HG02970 (cell line): Measurements from ENCODE around the gene LRRC25.
"Not testable (repeated sequence)": the region's sequence is repeated elsewhere in the genome, so short reads cannot be mapped to it uniquely, and the experiment has no call there.

Experiments used
- ATAC-seq: cut with Tn5 transposase; IDR thresholded peaks from one replicate; pipeline ENCODE4 v1.9.1; 2021; ENCODE audit warnings: mild to moderate bottlenecking, moderate library complexity, moderate number of reproducible peaks; ENCODE audit not compliant: unreplicated experiment, low FRiP score

Gene LRRC25

DNA sequence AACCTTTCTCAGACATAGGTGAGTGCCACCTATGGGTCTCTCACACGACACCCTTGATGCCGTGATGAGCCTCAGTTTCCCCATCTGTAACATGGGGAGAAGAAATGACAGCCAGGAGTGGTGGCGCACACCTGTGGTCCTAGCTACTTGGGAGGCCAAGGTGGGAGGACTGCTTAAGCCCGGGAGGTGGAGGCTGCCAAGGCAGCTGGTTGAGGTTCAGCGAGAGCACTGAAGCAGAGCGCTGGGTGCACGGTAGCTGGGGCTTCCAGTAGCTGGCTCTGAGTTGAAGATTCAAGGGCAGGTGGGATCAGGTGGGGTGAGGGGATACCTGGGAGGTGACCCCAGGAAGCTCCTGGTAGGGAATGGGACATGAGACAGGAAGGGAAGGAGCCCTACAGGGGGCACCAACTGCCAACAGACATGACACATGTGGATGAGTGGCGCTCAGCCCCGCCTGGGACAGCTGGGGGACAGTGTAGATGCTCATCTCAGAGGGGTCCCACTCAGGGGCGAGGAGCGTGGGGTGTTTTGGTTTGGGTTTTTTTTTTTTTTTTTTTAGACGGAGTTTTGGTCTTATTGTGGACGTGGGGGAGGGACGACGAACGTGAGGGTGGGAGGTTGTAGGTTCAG, 15.3 kb upstream of the LRRC25 start:
- ATAC-seq, result no peak

DNA sequence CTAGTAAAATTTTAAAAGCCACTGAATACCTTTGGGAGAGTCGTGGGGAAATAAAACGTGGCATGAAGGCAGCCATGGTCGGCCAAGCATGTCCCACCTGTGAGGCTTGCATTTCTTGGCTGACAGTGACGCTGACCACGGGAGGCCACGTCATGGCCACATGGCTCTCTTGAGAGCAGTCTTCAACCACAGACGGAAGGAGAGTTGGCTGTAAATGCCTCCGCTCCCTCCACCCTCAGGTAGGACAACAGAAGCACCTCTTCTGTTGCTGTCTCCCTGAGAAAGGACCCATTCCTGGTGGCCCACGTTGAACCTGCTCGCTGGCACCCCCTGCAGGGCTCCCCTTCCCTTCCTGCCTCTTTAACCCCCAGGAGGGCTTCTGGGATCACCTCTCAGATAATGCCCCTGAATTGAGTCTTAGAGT, 10.6 kb upstream of the LRRC25 start:
- peak; percentile 64 for ATAC-seq

DNA sequence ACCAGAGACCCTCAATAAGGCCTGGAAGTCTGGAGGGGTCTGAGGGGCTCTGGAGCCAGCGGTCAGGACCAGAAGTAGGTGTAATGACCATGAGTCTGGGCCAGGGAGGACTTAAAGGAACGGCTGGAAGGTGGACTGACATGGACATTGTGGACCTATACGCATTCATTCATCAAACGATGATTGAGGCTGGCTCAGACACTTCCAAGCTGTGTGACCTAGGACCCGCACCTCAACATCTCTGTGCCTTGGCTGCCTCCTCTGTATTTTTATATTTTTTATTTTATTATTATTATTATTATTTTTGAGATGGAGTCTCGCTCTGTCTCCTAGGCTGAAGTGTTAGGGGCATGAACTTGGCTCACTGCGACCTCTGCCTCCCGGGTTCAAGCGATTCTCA, 9.3 kb upstream of the LRRC25 start:
- no peak for ATAC-seq

DNA sequence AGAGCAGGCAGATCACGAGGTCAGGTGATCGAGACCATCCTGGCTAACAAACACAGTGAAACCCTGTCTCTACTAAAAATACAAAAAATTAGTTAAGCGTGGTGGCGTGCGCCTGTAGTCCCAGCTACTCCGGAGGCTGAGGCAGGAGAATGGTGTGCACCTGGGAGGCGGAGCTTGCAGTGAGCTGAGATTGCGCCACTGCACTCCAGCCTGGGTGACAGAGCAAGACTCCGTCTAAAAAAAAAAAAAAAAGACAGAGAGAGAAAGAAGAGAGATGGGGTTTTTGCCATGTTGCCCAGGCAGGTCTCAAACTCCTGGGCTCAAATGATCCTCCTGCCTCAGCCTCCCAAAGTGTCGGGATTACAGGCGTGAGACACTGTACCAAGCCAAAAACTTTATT, 8.3 kb upstream of the LRRC25 start:
- ATAC-seq, result not testable (repeated sequence)

DNA sequence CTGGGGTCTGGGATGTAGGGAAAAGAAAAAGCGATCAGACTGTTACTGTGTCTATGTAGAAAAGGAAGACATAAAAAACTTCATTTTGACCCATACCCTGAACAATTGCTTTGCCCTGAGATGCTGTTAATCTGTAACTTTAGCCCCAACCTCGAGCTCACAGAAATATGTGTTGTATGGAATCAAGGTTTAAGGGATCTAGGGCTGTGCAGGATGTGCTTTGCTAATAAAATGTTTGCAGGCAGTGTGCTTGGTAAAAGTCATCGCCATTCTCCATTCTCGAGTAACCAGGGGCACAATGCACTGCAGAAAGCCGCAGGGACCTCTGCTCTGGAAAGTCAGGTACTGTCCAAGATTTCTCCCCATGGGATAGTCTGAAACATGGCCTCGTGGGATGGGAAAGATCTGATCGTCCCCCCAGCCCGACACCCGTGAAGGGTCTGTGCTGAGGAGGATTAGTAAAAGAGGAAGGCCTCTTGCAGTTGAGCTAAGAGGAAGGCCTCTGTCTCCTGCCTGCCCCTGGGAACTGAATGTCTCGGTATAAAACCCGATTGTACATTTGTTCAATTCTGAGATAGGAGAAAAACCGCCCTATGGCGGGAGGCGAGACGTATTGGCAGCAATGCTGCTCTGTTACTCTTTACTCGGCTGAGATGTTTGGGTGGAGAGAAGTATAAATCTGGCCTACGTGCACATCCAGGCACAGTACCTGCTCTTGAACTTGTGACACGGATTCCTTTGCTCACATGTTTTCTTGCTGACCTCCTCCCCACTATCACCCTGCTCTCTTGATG, 5.2 kb upstream of the LRRC25 start:
- ATAC-seq, result not testable (repeated sequence)

DNA sequence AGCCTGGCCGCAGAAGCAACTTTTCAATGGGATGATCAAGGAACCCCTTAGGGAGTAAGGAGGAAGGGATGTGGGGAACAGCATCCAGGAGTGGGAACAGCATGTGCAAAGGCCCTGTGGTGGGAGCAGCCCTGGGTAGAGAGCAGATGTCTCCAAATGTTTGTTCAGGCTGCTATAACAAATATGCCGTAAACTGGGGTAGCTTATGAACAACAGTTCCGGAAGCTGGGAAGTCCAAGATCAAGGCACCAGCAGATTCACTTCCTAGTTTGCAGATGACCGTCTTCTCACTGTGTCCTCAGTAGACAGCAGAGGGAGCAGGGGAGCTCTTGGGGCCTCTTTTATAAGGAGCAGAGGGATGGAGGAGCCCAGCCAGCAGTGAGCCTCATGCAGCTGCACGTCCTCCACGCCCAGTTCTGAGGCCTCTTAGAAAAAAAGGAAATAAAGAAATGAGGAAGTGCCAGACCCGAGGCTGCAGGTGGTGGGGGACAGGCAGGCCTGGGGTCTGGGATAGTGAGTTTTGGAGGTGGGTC, 4.2 kb upstream of the LRRC25 start:
- ATAC-seq, result no peak

DNA sequence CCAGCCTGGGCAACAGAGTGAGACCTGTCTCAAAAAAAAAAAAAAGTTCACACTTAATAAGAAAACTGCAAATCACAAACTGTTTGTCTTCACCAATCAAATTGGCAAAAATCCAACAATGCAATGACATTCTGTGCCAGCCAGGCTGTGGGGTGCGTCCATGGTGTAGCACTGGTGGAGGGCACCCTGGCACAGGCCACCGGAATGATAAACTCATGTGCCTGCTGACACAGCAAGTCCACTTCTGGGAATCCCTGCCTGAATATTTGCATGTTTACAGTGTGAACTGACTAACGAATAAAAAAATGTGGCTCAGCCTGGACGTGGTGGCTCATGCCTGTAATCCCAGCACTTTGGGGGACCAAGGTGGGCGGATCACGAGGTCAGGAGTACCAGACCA, 1.6 kb upstream of the LRRC25 start:
- ATAC-seq, result no peak

DNA sequence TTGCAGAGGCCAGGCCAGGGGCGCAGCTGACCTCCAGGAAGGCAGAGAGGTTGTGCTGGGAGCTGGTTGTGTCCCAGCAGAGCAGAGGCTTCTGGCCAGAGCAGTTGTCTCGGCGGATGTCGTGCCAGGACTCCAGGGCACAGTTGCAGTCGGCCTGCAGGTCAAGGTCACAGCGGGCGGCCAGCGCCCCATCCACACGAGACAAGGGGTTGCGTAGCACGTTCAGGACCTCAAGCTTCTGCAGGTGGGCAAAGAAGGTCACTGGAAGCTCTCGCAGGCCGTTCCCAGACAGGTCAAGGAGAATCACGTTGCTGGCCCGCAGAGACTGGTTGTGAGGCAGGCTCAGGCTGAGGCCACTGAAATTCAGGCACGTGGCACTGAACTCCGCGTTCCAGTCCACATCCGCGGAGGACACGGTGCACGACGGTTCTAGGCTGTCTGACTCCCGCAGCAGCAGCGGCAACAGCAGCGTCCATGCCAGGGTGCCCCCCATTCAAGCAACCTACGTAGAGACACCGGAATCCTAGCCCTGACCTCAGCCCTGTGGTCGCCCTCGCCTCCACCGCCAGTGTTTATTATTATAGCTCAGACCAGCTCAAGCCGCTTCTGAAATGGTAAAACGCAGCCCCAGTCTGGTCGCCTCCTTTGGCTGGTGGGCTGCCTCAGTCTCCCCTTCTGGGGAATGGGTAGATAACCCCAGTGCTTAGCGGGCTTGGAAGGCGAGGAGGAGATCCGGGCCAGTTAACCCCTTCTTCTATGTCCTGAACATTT, 766 bp downstream of the LRRC25 start:
- ATAC-seq, result no peak

DNA sequence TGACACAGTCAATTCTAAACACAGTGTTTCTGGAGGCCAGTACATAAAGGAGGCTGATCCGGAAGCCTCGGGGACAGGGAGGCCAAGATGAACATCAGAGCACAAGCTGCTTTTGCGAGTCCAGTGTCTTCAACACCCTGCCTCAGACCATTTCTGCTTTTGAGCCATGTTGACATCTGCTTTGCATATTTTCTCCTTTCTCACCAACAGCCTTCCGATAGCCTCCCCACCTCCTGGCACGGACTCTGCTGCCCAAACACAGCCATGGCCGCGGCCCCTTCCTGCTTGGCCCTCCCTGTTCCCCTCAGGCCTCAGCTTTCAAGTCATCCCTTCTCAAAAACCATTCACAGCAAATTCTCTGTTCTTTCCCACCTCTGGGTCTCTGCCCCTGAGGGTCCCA, 3.6 kb downstream of the LRRC25 start:
- no peak for ATAC-seq

DNA sequence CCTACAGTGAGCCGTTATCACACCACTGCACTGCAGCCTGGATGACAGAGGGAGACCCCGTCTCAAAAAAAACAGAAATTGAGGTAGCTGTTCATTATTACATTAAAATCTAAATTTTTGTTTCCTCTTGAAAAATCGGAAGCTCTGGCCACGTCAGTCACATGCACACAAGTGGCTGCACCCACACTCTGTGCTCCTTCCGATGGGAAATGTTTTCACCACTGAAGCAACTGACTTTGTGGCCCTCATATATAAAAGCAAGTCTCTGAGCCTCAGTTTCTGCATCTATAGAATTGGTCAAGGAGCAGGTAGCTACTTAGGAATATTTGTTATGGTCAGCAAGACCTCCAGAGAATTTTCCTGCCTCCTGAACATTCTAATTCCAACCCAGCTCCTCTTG, 4.5 kb downstream of the LRRC25 start:
- ATAC-seq, result no peak

DNA sequence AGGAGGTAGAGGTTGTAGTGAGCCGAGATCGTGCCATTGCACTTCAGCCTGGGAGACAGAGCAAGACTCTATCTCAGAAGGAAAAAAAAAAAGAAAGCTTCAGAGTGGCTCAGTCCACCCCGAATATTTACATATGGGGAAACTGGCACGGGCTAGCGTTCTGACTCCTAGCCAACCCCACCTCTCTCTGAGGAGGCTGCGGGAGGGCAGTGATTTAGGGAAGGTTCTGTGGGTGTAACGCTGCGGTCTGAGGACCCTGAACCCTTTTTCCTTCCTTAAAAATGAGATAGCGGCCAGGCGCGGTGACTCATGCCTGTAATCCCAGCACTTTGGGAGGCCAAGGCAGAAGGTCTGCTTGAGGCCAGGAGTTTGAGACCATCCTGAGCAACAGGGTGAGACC, 5.0 kb downstream of the LRRC25 start:
- no peak for ATAC-seq

DNA sequence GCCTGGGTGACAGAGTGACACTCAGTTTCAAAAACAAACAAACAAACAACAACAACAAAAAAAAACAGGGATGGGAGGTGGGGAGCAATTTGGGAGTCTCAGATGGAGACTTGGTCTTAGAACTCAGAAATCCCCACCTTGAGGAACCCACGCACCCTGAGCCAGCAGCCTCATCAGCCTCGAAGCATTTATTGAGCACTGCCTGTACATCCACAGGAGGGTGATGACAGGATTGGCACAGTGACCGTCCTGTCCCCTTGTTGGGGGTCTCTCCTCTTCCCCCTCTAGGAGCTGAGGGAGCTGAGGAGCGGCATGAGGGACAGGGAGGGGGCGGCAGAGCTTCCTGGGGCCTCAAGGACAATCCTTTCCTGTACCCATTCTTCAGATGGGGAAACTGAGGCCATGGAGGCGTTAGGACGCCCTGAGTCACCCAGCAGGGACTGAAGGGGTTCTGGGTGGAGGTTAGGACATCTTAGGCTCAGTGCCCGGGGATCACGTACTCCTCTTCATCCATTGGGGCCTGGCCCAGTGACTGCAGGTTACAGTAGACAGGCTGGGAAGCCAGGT, 5.8 kb downstream of the LRRC25 start:
- no peak for ATAC-seq

DNA sequence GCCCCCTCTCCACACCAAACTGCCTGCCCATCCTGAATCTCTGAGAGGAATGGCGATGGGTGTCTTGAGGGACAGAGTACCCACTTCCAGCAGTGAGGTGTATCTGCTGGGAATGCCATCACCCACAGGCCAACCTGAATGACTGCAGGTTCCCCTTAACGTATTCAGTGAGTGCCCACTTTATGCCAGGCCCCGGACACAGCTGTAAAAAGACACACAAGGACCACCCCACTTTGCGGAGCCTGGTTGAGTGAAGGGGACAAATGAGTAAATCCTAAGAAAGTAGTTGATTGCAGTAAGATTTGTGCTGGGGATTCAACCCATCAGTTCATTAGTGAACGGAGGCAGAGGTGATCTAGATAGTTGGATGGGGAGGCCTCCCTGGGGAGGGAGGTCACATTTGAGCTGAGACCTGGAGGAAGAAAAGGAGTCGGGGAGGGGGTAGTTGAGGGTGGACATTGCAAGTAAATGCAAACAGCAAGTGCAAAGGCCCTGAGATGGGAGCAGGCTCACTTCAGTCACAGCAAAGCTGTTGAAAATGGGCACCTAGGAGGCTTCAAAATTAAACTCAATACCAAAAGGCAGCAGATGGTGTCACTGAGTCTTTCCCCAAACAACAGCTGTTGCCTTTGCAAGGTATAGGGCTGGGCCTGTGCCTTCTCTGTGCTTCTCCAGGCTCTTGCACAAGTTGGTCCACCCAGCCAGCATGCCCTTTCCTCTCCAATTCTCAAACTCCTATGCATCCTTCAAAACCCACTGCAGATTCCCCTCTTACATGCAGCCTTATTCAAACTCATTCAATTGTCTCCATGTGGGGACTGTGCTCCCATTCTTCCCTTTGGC, 7.1 kb downstream of the LRRC25 start:
- ATAC-seq, result no peak

DNA sequence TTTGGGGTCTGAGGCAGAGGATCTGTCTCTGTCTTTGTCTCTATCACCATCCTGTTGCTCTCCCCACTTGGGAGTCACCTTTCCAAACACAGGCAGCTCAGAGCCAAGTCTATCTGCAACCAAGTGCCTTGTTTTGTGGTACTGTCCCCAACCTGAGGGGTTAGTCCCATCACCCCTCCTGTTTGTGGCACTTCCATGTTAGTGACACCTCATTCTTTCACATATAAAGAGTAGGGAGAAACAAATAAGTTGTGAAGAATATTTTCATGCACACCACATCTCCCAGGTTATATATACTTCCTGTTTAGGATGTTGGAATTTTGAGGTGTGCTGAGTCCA, 7.7 kb downstream of the LRRC25 start:
- no peak for ATAC-seq

DNA sequence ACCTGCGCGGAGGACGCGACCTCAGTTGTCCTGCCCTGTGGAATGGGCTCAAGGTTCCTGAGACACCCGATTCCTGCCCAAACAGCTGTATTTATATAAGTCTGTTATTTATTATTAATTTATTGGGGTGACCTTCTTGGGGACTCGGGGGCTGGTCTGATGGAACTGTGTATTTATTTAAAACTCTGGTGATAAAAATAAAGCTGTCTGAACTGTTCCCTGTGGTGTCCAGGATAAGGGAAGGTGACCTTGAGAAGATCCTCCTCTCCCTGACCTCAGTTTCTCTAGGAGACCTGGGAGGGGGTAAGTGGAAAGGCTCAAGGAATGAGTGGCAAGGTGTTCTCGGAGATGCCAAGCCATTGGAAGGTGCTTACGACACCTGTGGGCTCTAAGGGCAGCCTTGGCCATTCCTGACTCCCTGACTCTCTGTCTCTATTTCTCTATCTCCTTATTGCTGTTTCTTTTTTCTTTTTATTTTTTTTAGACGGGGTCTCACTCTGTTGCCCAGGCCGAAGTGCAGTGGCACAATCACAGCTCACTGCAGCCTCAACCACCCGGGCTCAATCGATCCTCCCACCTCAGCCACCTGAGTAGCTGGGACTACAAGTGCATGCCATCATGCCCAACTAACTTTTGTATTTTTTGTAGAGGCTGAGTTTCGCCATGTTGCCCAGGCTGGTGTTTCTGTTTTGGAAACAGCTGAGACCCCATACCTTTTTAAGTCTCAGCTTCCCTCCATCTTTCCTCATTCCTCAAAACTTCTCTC, 8.3 kb downstream of the LRRC25 start:
- no peak for ATAC-seq

DNA sequence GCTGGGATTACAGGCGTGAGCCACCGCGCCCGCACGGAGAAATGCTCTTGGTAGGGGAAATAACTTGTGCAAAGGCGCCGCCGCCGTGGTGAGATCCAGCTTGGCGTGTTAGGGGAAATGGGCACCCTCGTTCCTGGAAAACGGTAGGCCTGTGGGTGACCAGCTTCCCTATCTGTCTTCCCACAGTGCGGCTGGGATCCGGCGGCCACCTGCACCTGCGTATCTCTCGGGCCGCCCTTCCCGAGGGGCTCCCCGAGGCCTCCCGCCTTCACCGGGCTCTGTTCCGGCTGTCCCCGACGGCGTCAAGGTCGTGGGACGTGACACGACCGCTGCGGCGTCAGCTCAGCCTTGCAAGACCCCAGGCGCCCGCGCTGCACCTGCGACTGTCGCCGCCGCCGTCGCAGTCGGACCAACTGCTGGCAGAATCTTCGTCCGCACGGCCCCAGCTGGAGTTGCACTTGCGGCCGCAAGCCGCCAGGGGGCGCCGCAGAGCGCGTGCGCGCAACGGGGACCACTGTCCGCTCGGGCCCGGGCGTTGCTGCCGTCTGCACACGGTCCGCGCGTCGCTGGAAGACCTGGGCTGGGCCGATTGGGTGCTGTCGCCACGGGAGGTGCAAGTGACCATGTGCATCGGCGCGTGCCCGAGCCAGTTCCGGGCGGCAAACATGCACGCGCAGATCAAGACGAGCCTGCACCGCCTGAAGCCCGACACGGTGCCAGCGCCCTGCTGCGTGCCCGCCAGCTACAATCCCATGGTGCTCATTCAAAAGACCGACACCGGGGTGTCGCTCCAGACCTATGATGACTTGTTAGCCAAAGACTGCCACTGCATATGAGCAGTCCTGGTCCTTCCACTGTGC, 9.1 kb downstream of the LRRC25 start:
- peak; percentile 54 for ATAC-seq

DNA sequence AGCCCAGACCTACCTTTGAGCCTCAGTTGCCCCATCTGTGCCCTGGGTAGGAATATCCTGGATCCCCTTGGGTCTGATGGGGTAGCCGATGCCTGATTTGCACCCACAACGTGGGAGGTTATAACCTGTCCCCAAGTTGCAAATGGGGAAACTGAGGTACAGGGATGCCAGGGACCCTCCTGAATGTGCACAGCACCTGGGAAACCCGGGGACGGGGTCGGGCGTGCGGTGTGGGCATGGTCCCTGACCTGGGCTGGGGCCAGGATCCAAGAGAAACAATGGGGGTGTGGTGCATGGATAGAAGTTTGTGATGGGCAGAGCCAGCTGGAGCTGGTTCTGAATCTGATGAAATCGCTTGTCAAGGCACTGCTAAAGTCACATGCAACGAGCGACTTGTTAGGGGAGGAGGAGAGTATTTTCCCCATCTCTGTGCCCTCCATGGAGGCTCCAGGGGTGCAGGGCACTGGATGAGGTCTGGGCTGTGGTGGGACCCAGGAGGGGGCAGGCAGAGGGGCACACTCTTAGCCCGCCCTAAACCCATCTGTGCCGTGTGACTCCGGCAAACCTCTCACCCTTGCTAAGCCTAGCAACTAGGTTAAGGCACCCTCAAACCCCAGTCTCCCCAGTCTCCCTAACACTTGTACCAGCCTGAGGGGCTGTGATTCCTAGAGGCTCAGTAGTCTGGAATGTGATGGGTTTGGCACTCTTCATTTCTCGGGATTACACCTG, 10.7 kb downstream of the LRRC25 start:
- ATAC-seq, result no peak
